ENCODE results near the gene C12orf57. TPM values are rescaled to one million over a fixed set of nuclear protein-coding genes. Genes with fewer than 3 reads are reported as not detected.

C12orf57 gene
- total RNA-seq, 1 donor from 2014 or later = 181 TPM

- DNase-seq (peak; percentile 96), ATAC-seq (peak; percentile 96)
- Histone ChIP-seq H3K4me1 (peaks cover 65% of the 10 kb centered on the region), H3K9me3 (no peaks in the 10 kb centered on the region), H3K27me3 (ENCODE audit: low read depth) (no peaks in the 10 kb centered on the region), H3K4me3 (peak overlapping the region; percentile 69), H3K27ac (peak overlapping the region; percentile 92), H3K36me3 (peaks cover 62% of the 10 kb centered on the region)
- intact Hi-C loops (cut with DNase I) = no loop called here
- TF ChIP-seq, protein P1, sequence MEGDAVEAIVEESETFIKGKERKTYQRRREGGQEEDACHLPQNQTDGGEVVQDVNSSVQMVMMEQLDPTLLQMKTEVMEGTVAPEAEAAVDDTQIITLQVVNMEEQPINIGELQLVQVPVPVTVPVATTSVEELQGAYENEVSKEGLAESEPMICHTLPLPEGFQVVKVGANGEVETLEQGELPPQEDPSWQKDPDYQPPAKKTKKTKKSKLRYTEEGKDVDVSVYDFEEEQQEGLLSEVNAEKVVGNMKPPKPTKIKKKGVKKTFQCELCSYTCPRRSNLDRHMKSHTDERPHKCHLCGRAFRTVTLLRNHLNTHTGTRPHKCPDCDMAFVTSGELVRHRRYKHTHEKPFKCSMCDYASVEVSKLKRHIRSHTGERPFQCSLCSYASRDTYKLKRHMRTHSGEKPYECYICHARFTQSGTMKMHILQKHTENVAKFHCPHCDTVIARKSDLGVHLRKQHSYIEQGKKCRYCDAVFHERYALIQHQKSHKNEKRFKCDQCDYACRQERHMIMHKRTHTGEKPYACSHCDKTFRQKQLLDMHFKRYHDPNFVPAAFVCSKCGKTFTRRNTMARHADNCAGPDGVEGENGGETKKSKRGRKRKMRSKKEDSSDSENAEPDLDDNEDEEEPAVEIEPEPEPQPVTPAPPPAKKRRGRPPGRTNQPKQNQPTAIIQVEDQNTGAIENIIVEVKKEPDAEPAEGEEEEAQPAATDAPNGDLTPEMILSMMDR (IDR thresholded peaks at IDR 0.05) = peak; percentile 94
These were observed 6.1 kb upstream of the C12orf57 start for GRCh38 chr12:6937481-6938352.

DNA sequence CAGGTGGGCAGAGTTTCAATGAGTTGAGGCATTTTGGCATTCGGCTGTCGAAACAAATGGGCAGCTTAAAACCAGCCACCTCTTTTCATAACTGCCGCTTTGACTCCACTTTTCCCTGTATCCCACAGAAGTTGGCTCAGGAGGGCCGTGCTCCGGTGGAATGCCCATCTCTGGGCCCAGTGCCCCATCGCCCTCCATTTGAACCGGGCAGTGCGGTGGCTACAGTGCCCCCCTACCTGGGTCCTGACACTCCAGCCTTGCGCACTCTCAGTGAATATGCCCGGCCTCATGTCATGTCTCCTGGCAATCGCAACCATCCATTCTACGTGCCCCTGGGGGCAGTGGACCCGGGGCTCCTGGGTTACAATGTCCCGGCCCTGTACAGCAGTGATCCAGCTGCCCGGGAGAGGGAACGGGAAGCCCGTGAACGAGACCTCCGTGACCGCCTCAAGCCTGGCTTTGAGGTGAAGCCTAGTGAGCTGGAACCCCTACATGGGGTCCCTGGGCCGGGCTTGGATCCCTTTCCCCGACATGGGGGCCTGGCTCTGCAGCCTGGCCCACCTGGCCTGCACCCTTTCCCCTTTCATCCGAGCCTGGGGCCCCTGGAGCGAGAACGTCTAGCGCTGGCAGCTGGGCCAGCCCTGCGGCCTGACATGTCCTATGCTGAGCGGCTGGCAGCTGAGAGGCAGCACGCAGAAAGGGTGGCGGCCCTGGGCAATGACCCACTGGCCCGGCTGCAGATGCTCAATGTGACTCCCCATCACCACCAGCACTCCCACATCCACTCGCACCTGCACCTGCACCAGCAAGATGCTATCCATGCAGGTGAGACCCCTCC lies 5.2 kb upstream of the C12orf57 start:
- ATAC-seq (peak in 1 of 2 donors; percentile 2), DNase-seq (no peak)
- TF ChIP-seq, protein P1 (IDR thresholded peaks at IDR 0.05) = no peak
- peak overlapping the region; percentile 92 for H3K27ac ChIP-seq
- peaks cover 62% of the 10 kb centered on the region for H3K4me1 ChIP-seq
- H3K9me3 ChIP-seq = no peaks in the 10 kb centered on the region
- peaks cover 62% of the 10 kb centered on the region for H3K36me3 ChIP-seq
- intact Hi-C loops (cut with DNase I) = no loop called here
- H3K4me3 ChIP-seq = peak overlapping the region; percentile 69
- H3K27me3 ChIP-seq (ENCODE audit: low read depth) = no peaks in the 10 kb centered on the region

DNA sequence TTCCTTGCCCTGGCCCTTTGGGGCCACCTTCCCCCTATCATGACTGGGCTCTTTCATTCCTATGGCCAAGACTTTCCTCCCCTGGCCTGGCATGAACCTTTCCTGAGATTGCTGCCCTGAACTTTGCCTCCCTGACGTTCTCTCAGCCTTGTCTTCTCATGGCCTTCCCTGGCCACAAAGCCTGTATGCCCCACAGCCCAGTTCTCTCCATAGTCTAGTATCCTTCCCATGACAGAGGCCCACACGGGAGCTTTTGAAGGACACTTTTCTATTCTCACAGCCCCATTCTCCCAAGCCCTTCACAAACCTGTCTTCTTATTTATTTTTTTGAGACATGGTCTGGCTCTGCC lies 4.7 kb upstream of the C12orf57 start:
- no peaks in the 10 kb centered on the region for H3K27me3 ChIP-seq (ENCODE audit: low read depth)
- peaks cover 56% of the 10 kb centered on the region for H3K4me1 ChIP-seq
- ATAC-seq (no peak), DNase-seq (no peak)
- peaks cover 56% of the 10 kb centered on the region for H3K36me3 ChIP-seq
- TF ChIP-seq, protein P1 (IDR thresholded peaks at IDR 0.05) = no peak
- no peak overlapping the region for H3K4me3 ChIP-seq
- no peaks in the 10 kb centered on the region for H3K9me3 ChIP-seq
- intact Hi-C loops (cut with DNase I) = no loop called here
- peak overlapping the region; percentile 92 for H3K27ac ChIP-seq

DNA sequence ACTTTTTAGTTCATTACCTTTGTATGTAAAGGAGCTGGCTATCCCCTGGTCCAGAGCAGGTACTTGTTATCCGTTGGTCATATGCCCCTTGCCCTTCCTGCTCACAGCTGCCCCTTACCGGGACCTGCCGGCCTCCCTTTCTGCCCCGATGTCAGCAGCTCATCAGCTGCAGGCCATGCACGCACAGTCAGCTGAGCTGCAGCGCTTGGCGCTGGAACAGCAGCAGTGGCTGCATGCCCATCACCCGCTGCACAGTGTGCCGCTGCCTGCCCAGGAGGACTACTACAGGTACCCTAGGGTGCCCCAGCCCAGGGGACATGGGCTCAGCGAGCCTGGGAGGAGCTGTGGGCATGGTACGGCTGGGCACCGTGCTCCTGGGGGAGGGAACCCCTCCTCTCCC lies 2.6 kb upstream of the C12orf57 start:
- ATAC-seq (no peak), DNase-seq (peak; percentile 49)
- Histone ChIP-seq H3K4me1 (peaks cover 54% of the 10 kb centered on the region), H3K27me3 (ENCODE audit: low read depth) (no peaks in the 10 kb centered on the region), H3K4me3 (no peak overlapping the region), H3K9me3 (no peaks in the 10 kb centered on the region), H3K36me3 (peaks cover 44% of the 10 kb centered on the region), H3K27ac (no peak overlapping the region)
- TF ChIP-seq, protein P1 (IDR thresholded peaks at IDR 0.05) = no peak
- intact Hi-C loops (cut with DNase I) = no loop called here

DNA sequence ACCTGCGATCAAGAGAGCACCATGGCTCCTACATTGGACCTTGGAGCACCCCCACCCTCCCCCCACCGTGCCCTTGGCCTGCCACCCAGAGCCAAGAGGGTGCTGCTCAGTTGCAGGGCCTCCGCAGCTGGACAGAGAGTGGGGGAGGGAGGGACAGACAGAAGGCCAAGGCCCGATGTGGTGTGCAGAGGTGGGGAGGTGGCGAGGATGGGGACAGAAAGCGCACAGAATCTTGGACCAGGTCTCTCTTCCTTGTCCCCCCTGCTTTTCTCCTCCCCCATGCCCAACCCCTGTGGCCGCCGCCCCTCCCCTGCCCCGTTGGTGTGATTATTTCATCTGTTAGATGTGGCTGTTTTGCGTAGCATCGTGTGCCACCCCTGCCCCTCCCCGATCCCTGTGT lies 2.0 kb upstream of the C12orf57 start:
- Histone ChIP-seq H3K4me3 (no peak overlapping the region), H3K27me3 (ENCODE audit: low read depth) (no peaks in the 10 kb centered on the region), H3K27ac (no peak overlapping the region), H3K9me3 (no peaks in the 10 kb centered on the region), H3K36me3 (peaks cover 40% of the 10 kb centered on the region), H3K4me1 (peaks cover 53% of the 10 kb centered on the region)
- ATAC-seq = no peak
- DNase-seq = peak; percentile 44
- intact Hi-C loops (cut with DNase I) = no loop called here
- TF ChIP-seq, protein P1 (IDR thresholded peaks at IDR 0.05) = no peak

Measured in lower lobe of right lung (tissue), 2 donors.